GM10266 (cell line): Measurements from ENCODE around the gene MACROD2.

Experiments used
- DNase-seq: peaks from one replicate; pipeline ENCODE4 v3.0.0; 2012; ENCODE audit errors: extremely low spot score
- TF ChIP-seq, protein P1 (sequence below): IDR thresholded peaks from 2 replicates; pipeline ENCODE4 v1.5.1; 2012; ENCODE audit warnings: mild to moderate bottlenecking, low read depth; ENCODE audit not compliant: control insufficient read depth, insufficient read depth; ENCODE audit errors: missing control alignments

The MACROD2 gene

DNA sequence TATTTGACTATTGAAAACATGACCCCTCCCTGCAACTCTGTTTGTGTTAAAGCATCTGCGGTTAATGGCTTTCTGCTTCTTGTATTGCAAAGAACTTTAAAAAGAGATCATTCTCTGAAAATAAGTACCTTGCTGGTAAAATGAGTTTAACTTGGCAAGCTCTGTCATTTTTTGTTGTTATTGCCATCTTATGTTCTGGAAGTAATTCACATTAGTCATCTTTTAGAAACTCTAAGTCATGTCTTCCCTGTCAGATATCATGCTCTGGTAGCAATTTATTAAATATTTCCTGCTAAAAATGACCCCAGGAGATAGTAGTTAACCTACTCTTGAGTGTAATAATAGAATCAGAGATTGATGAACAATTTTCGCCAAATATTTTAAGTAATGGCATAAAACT is 1687.4 kb downstream of the MACROD2 start:
- TF ChIP-seq, protein P1, sequence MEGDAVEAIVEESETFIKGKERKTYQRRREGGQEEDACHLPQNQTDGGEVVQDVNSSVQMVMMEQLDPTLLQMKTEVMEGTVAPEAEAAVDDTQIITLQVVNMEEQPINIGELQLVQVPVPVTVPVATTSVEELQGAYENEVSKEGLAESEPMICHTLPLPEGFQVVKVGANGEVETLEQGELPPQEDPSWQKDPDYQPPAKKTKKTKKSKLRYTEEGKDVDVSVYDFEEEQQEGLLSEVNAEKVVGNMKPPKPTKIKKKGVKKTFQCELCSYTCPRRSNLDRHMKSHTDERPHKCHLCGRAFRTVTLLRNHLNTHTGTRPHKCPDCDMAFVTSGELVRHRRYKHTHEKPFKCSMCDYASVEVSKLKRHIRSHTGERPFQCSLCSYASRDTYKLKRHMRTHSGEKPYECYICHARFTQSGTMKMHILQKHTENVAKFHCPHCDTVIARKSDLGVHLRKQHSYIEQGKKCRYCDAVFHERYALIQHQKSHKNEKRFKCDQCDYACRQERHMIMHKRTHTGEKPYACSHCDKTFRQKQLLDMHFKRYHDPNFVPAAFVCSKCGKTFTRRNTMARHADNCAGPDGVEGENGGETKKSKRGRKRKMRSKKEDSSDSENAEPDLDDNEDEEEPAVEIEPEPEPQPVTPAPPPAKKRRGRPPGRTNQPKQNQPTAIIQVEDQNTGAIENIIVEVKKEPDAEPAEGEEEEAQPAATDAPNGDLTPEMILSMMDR = no peak
- DNase-seq = no peak

DNA sequence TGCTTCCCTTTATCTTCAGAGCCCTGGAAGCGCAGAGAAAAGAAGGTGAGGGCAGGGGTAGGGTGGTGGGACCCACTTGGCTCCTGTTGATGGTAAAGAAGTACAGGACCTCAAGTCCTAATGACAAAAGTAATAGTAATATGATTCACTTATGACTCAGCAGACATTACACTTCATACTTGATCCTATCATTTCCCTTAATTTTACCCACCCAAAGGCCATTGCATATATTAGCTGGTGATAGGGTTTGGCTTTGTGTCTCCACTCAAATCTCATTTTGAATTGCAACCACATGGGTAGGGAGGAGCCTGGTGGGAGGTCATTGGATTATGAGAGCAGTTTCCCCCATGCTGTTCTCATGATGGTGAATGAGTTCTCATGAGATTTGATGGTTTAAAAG is 1697.3 kb downstream of the MACROD2 start:
- DNase-seq = no peak

DNA sequence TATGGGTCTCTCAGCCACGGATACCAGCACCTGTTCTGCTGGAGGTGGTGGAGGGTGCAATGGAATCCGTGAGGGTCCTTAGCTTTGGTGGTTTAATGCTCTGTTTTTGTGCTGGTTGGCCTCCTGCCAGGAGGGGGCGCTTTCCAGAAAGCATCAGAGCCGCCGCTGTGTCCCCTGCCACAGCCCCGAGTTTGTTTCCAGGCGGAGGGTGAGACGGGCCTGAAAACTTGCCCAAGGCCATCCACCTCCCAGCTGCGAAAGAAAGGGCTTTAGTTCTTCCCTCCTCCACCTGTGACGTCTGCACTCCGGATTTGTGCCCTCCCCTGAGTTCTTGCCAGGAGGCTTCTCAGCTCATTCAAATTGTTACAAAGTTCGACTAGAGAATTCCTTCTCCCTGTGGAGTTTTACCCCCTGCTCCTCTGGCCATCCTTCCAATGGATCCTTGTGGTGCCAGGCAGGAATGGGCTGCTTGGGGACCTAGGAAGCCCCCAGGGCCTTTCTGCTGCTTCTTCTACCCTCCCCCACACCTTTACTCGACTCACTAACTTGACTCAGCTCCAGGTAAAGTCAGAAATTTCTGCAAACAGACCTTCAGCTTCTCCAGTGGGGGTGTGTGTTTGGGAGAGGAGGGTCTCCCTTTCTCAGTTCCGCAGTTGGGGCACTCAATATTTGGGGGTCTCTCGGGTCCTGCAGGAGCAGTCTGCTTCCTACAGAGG is 1704.3 kb downstream of the MACROD2 start:
- TF ChIP-seq, protein P1 = no peak
- no peak for DNase-seq

More for the DNA sequence above, 1697.3 kb downstream of the MACROD2 start:
- TF ChIP-seq, protein P1 = no peak

DNA sequence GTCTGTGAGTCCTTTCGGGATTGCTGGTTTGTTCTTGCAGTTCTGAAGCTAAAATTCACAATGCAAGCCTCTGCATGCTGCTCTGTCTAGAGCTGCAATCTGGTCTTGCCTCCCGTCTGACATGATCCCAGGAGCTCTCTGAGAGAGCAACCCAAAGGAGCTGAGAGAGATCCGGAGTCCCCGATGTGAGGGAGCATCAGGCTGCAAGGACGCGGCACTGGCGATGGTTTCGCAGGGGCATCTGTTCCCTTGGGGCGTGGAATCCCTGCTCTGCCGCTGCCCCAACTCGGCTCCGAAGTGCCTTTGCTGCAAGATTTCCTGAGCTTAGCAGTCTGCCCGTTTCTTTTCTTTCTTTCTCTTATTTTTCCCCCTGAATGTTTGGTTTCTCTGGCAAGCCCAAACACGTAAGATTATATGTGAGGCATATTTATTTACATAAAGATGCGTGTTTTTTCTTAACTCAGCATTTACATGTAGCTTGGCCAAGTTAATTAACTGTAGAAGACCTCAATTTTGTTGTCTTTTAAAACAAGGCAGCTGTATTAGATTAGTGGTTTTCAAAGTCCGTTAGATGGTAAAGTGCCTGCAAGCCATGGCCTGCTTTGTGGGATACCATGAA is 1704.9 kb downstream of the MACROD2 start:
- DNase-seq = no peak

DNA sequence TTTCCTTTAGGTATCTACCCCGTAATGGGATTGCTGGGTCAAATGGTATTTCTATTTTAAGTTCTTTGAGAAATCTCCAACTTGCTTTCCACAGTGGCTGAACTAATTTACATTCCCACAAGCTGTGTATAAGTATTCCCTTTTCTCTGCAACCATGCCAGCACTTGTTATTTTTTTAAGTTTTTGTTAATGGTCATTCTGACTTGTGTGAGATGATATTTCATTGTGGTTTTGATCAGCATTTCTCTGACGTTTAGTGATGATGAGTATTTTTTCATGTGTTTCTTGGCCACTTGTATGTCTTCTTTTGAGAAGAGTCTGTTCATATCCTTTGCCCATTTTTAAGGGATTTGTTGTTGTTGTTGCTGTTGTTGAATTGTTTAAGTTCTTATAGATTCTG is 1706.8 kb downstream of the MACROD2 start:
- TF ChIP-seq, protein P1 = no peak
- DNase-seq = no peak

More for the DNA sequence above, 1704.9 kb downstream of the MACROD2 start:
- TF ChIP-seq, protein P1 = no peak

DNA sequence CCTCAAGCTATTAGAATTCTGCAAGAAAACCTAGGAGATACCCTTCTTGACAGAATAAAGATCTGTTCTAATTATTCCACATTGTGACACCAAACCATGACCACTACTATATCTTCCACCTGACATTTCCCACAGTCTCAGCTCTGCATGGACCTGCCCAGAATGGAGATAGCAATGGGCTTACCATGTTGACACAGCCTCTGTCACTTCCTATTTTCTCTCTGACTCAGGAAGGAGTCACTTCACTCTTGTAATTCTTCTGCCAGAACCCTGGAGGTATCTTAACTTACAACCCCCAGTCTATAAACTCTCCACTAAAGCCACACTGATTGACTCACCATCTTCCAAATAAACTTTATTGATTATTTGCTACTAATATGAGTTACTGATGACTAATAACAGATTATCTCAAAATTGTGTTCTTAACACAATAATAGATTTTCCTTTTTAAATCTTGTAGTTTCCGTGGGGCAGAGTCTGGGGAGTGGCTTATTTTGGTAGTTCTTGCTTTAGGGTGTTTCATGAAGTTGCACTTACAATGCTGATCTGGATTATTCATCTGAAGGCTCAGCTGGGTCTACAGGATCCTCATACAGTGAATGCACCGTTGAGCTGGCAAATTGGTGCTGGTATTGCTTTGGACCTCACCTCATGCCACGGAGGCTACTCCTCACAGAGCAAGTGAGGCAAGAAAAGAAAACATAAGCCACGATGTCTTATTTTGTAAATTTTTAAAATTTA is 1708.0 kb downstream of the MACROD2 start:
- TF ChIP-seq, protein P1 = no peak
- DNase-seq = no peak
